HCT116 (cell line): ENCODE data around the gene TCEAL3. TPM values are rescaled to one million over a fixed set of nuclear protein-coding genes. Genes with fewer than 3 reads are reported as not detected.

ENCODE experiments used
- ATAC-seq: fragments of 200-7000 bp; cut with Tn5 transposase; 2 replicates; pipeline ENCODE4 v1.9.1; 2020; ENCODE audit warnings: mild to moderate bottlenecking, moderate library complexity
- BruUV-seq: library from RNA; stranded (reverse); fragments of 400-500 nt; replicated peaks from 2 replicates; lab custom pipeline; 2021; lab: Mats Ljungman, UMichigan
- CTCF ChIA-PET: fragments of 300-600 bp; sonication (Branson Sonifier 250); formaldehyde crosslinking; loops from one replicate; lab custom pipeline; 2021; ENCODE audit warnings: antibody characterized with exemption; lab: Charles Lee
- POLR2A ChIA-PET: fragments of 300-600, 350-600 bp; sonication (Branson Sonifier 250); formaldehyde crosslinking; loops from one replicate; lab custom pipeline; 2021; ENCODE audit warnings: antibody characterized with exemption; lab: Charles Lee
- RAD21 ChIA-PET, 2 experiments: fragments of 300-600 bp; sonication (Branson Sonifier 250); formaldehyde crosslinking; loops; one replicate each; lab custom pipeline; 2023; ENCODE audit warnings: low total read pairs in 2 of 2; ENCODE audit not compliant: uncharacterized antibody in 2 of 2, unreplicated experiment in 2 of 2, low non-redundant PET in 1 of 2; lab: Charles Lee
- DNase-seq: peaks from one replicate; pipeline ENCODE4 v3.0.0-alpha.2; 2010; ENCODE audit warnings: low read depth, low spot score
- H2AFZ ChIP-seq: fragments of 200-600 bp; shearing (Covaris generic), sonication (generic); 2 replicates; pipeline ENCODE4 v1.6.1; 2017; ENCODE audit warnings: low read depth, mixed run types, mixed read lengths, antibody characterized with exemption, low read length; ENCODE audit not compliant: poor library complexity, severe bottlenecking
- H3K27ac ChIP-seq: 2 replicates; pipeline ENCODE4 v1.5.1; 2012; ENCODE audit warnings: low read depth, low read length
- H3K27me3 ChIP-seq: fragments of 200-600 bp; sonication (generic); 2 replicates; pipeline ENCODE4 v1.6.1; 2016; ENCODE audit warnings: mixed run types, low read length, mixed read lengths; ENCODE audit not compliant: insufficient read depth
- H3K36me3 ChIP-seq, 2 experiments: fragments of 200-500 bp in 1 of 2; fragments of 200-600 bp in 1 of 2; sonication (Bioruptor generic) in 1 of 2; sonication (generic) in 1 of 2; 2 replicates each; pipeline versions ENCODE4 v1.5.1 to v1.6.1; 2014 to 2016; ENCODE audit warnings: low read length in 2 of 2, inconsistent platforms in 1 of 2, mixed read lengths in 1 of 2, mixed run types in 1 of 2; ENCODE audit not compliant: insufficient read depth in 2 of 2, control insufficient read depth in 1 of 2
- H3K4me1 ChIP-seq, 2 experiments: fragments of 200-600 bp in 1 of 2; sonication (generic) in 1 of 2; 2 replicates each; pipeline versions ENCODE4 v1.5.1 to v1.6.1; 2012 to 2017; ENCODE audit warnings: low read length in 2 of 2, inconsistent platforms in 1 of 2, mild to moderate bottlenecking in 1 of 2, mixed read lengths in 1 of 2, mixed run types in 1 of 2, moderate library complexity in 1 of 2; ENCODE audit not compliant: insufficient read depth in 2 of 2, control insufficient read depth in 1 of 2
- H3K4me2 ChIP-seq: fragments of 200-600 bp; sonication (generic); 2 replicates; pipeline ENCODE4 v1.6.1; 2017; ENCODE audit warnings: mixed run types, low read length, mixed read lengths
- H3K4me3 ChIP-seq, 2 experiments: fragments of 200-600 bp in 1 of 2; sonication (generic) in 1 of 2; replicated peaks in 1 of 2; 2 replicates each; pipeline ENCODE4 v1.5.1; 2011 to 2016; ENCODE audit warnings: low read length in 2 of 2, control low read depth in 1 of 2, low read depth in 1 of 2, mild to moderate bottlenecking in 1 of 2, mixed read lengths in 1 of 2, mixed run types in 1 of 2
- H3K79me2 ChIP-seq: fragments of 200-600 bp; sonication (generic); 2 replicates; pipeline ENCODE4 v1.6.1; 2017; ENCODE audit warnings: mild to moderate bottlenecking, mixed run types, low read length, moderate library complexity, mixed read lengths; ENCODE audit not compliant: insufficient read depth
- H3K9ac ChIP-seq: fragments of 200-600 bp; sonication (generic); 2 replicates; pipeline ENCODE4 v1.6.1; 2016; ENCODE audit warnings: low read length, mixed read lengths
- H3K9me2 ChIP-seq: fragments of 200-600 bp; sonication (generic), shearing (Covaris generic); 2 replicates; pipeline ENCODE4 v1.6.1; 2017; ENCODE audit warnings: mixed run types, mild to moderate bottlenecking, moderate library complexity; ENCODE audit not compliant: insufficient read depth
- H3K9me3 ChIP-seq, 2 experiments: fragments of 200-500 bp in 1 of 2; fragments of 200-600 bp in 1 of 2; sonication (Bioruptor generic) in 1 of 2; sonication (generic) in 1 of 2; 2 replicates each; pipeline ENCODE4 v1.6.1; 2014 to 2017; ENCODE audit warnings: low read length in 2 of 2, mixed read lengths in 2 of 2, inconsistent platforms in 1 of 2, low read depth in 1 of 2, mild to moderate bottlenecking in 1 of 2, mixed run types in 1 of 2, moderate library complexity in 1 of 2; ENCODE audit not compliant: control insufficient read depth in 1 of 2, insufficient read depth in 1 of 2
- H4K20me1 ChIP-seq: fragments of 200-600 bp; sonication (generic), shearing (Covaris generic); 2 replicates; pipeline ENCODE4 v1.6.1; 2017; ENCODE audit warnings: mixed run types, mild to moderate bottlenecking, moderate library complexity; ENCODE audit not compliant: insufficient read depth
- ATF3 ChIP-seq: IDR thresholded peaks from 2 replicates; pipeline ENCODE4 v1.6.1; 2012
- CEBPB ChIP-seq: IDR thresholded peaks from 2 replicates; pipeline ENCODE4 v1.6.1; 2012; ENCODE audit warnings: low read depth
- CTCF ChIP-seq, 3 experiments: fragments of 200-600 bp in 1 of 3; sonication (generic) in 1 of 3; IDR thresholded peaks in 2 of 3; conservative IDR thresholded peaks in 1 of 3; 2 replicates each; pipeline ENCODE4 v1.5.1; 2012 to 2017; ENCODE audit warnings: low read depth in 2 of 3, low read length in 2 of 3, antibody characterized with exemption in 1 of 3, borderline replicate concordance in 1 of 3, control low read depth in 1 of 3, mild to moderate bottlenecking in 1 of 3, mixed read lengths in 1 of 3, mixed run types in 1 of 3, moderate library complexity in 1 of 3; ENCODE audit not compliant: insufficient read depth in 1 of 3
- EGR1 ChIP-seq: IDR thresholded peaks from 2 replicates; pipeline ENCODE4 v1.6.1; 2012; ENCODE audit warnings: low read depth
- EZH2phosphoT487 ChIP-seq: fragments of 200-600 bp; IDR thresholded peaks from 2 replicates; pipeline ENCODE4 v1.6.1; 2018; ENCODE audit warnings: antibody characterized with exemption, borderline replicate concordance
- FOSL1 ChIP-seq: IDR thresholded peaks from 2 replicates; pipeline ENCODE4 v1.6.1; 2012; ENCODE audit warnings: low read depth
- JUND ChIP-seq: IDR thresholded peaks from 2 replicates; pipeline ENCODE4 v1.6.1; 2012
- POLR2AphosphoS5 ChIP-seq: IDR thresholded peaks from 2 replicates; pipeline ENCODE4 v1.6.1; 2011; ENCODE audit warnings: mild to moderate bottlenecking, low read depth, low read length, moderate library complexity
- SIN3A ChIP-seq: IDR thresholded peaks from 2 replicates; pipeline ENCODE4 v1.6.1; 2012; ENCODE audit warnings: low read depth
- SP1 ChIP-seq: IDR thresholded peaks from 2 replicates; pipeline ENCODE4 v1.6.1; 2012; ENCODE audit warnings: low read depth
- SRF ChIP-seq: IDR thresholded peaks from 2 replicates; pipeline ENCODE4 v1.6.1; 2012; ENCODE audit warnings: low read depth
- TCF7L2 ChIP-seq: IDR thresholded peaks from 2 replicates; pipeline ENCODE4 v1.7.0; 2011; ENCODE audit warnings: borderline replicate concordance, inconsistent platforms; ENCODE audit not compliant: insufficient read depth, insufficient read length; ENCODE audit errors: extremely low read depth
- ZBTB33 ChIP-seq: IDR thresholded peaks from 2 replicates; pipeline ENCODE4 v1.6.1; 2011; ENCODE audit warnings: mild to moderate bottlenecking, low read length, moderate library complexity; ENCODE audit not compliant: insufficient replicate concordance; ENCODE audit errors: extremely low read depth
- ZFX ChIP-seq: fragments of 450-650 bp; IDR thresholded peaks from 2 replicates; pipeline ENCODE4 v1.6.1; 2017
- intact Hi-C: fragments of 100-400 bp; cut with micrococcal nuclease; formaldehyde crosslinking; loops from 2 replicates; pipeline ENCODE4 v1.10.0; 2022
- total RNA-seq: library from RNA; stranded (reverse); gene quantifications from one replicate; pipeline ENCODE4 v1.2.1, GENCODE V29; 2021; ENCODE audit not compliant: unreplicated experiment

TCEAL3 gene
- total RNA-seq, 1 experiment from 2014 or later, result not detected

GRCh38 chrX:103615781-103616371, 8.1 kb downstream of the TCEAL3 start (continued):
- TF ChIP-seq ZBTB33 (no peak), POLR2AphosphoS5 (no peak), CTCF (IDR thresholded peaks at IDR 0.05 in 2 of 3, conservative IDR thresholded peaks at IDR 0.05 in 1 of 3; ENCODE audit: borderline replicate concordance in 1 of 3, insufficient read depth in 1 of 3, low read depth in 2 of 3, low read length in 2 of 3) (no peak), ATF3 (no peak)

- intact Hi-C loops, result no loop called here
- no peak overlapping the region for H3K27ac ChIP-seq
- no TSS peak for BruUV-seq
- no peaks in the 10 kb centered on the region for H3K9me3 ChIP-seq
- RAD21 ChIA-PET, result no interaction called here
- no peak overlapping the region for H3K4me2 ChIP-seq
- H3K36me3 ChIP-seq, result no peaks in the 10 kb centered on the region
- CTCF ChIA-PET, result no interaction called here
- DNase-seq (no peak), ATAC-seq (no peak)
- peaks cover 0 to 10% of the 10 kb centered on the region in 2 experiments; a peak in 2 of 4 replicates for H3K4me1 ChIP-seq
- H2AFZ ChIP-seq, result no peak overlapping the region
- no peaks in the 10 kb centered on the region for H3K79me2 ChIP-seq
- no peak overlapping the region for H3K4me3 ChIP-seq
- no peaks in the 10 kb centered on the region for H3K27me3 ChIP-seq
- no peak overlapping the region for H3K9ac ChIP-seq
- no peaks in the 10 kb centered on the region for H4K20me1 ChIP-seq
- POLR2A ChIA-PET, result no interaction called here
- H3K9me2 ChIP-seq, result no peaks in the 10 kb centered on the region
- no peak for TF ChIP-seq TCF7L2
- no peak for TF ChIP-seq JUND
- TF ChIP-seq ZFX, result no peak
- no peak for TF ChIP-seq ZBTB33
- TF ChIP-seq POLR2AphosphoS5, result no peak
- no peak for TF ChIP-seq FOSL1
- TF ChIP-seq CTCF (IDR thresholded peaks at IDR 0.05 in 2 of 3, conservative IDR thresholded peaks at IDR 0.05 in 1 of 3; ENCODE audit: borderline replicate concordance in 1 of 3, insufficient read depth in 1 of 3, low read depth in 2 of 3, low read length in 2 of 3), result no peak
- no peak for TF ChIP-seq CEBPB
- TF ChIP-seq ATF3, result no peak
- TF ChIP-seq EGR1, result no peak
- TF ChIP-seq SP1, result no peak
- TF ChIP-seq SIN3A, result no peak
- no peak for TF ChIP-seq SRF
- TF ChIP-seq EZH2phosphoT487, result no peak
Observed at GRCh38 chrX:103616676-103617186, 9.0 kb downstream of the TCEAL3 start.
